Medulla oblongata (tissue), 1 donor: ENCODE results near the gene CCDC73.
"Not testable (repeated sequence)": the region's sequence is repeated elsewhere in the genome, so short reads cannot be mapped to it uniquely, and the experiment has no call there.

ENCODE experiments used
- DNase-seq: peaks from one replicate; pipeline ENCODE4 v3.0.0-alpha.2; 2015; ENCODE audit errors: extremely low spot score

CCDC73 gene

DNA sequence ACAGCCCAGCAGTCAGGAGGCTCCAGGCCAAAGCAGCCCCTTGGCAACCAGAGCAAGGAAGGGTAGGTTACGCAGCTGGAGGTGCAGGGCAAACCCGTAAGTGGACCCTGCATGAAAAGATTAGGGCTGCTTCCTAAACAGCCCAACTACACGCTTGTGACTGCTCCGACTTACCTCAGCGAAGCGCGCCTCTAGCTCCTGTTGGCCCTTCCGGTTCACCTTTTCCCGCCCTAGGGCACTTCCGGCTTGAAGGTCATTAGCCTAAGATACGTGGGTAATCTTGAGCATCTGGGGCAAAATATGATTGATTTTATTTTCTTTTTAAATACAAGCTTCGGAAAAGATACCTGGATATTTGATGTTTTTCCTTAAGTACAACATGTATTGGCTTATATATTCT is at the start of gene CCDC73:
TSS of gene CCDC73 (minus strand) at position 224 of the 400 bp plus-strand sequence. CDS start 34,419 bp downstream, outside the sequence.
- DNase-seq = no peak

GRCh38 chr11:32843544-32843943 is 49.1 kb upstream of the CCDC73 start:
- no peak for DNase-seq

DNA sequence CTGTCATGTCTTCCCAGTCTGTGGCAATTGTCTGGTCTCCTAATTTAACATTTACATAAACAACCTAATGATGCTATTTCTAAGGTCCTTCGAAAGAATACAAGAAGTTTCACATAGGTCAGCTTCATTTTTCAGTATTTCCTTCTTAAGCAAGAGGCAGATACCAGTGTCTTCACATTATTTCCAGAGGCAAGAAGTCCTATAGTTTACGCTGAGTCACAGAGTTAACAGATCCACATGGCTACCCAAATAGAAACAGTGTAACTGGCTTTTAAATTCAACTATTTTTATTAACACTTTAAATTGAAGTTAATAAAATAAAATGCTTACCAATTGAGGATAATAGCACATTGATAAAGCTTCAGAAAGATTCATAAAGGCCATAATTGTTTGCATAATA is 46.1 kb upstream of the CCDC73 start:
- DNase-seq = no peak

GRCh38 chr11:32839308-32839707 is 44.8 kb upstream of the CCDC73 start:
- DNase-seq = no peak

- DNase-seq = no peak
Measured at GRCh38 chr11:32838505-32839274, 44.2 kb upstream of the CCDC73 start.

DNA sequence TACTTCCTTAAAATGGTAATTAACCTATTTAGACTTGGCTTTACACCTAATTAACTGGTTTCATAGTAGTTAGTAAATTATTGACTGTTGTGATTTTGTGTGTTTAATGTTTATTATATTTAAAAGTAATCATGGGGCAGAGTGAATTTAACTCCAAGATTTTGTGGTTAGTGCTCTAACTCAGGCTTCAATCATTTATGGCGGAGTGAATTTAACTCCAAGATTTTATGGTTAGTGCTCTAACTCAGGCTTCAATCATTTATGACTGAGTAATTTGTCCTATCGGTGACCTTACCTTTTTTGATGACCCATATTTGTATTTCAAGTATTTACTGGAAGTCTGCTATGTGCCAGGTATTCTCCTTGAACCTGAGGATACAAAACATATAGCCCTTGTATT is 42.5 kb upstream of the CCDC73 start:
- DNase-seq = no peak

GRCh38 chr11:32833921-32834320 is 39.5 kb upstream of the CCDC73 start:
- DNase-seq = no peak

DNA sequence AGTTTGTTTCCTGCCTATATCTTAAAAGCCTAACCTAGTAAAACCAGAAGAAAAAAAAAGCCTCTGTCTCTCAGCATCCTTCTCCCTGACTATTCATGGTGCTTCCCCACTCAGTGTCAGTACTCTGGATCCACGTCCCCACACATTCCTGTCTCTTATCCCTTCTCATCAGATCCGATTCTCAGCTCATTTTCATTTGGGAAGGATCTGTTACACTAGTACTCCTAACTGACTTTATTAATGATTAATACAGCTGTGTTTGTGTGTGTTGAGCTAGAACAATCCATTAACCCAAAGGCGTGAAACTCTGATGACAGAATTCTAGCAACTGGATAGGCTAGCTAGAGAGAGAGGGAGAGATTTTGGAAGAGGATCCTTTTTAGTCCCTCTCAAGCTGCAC is 36.8 kb upstream of the CCDC73 start:
- DNase-seq = no peak

DNA sequence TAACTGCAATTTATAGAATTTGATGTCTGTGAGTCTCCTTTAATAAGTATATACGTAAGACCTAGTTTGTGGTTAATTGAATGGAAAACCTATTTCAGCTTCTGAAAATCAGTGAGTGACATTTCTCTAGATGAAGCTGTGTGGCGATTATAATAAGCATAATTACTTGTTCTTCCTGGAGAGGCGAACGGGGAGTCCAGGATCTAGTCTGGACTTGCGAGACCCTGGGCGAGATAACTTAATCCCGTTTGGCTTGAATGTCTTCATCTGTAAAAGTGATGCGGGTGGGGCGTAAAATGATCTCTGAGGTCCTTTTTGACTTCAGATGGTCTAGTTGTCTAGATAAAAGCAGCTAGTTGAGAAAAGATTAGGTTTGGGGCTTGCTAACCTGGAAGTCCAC is 36.3 kb upstream of the CCDC73 start:
- DNase-seq = no peak

GRCh38 chr11:32830413-32830738 is 35.9 kb upstream of the CCDC73 start:
- DNase-seq = peak; percentile 27

DNA sequence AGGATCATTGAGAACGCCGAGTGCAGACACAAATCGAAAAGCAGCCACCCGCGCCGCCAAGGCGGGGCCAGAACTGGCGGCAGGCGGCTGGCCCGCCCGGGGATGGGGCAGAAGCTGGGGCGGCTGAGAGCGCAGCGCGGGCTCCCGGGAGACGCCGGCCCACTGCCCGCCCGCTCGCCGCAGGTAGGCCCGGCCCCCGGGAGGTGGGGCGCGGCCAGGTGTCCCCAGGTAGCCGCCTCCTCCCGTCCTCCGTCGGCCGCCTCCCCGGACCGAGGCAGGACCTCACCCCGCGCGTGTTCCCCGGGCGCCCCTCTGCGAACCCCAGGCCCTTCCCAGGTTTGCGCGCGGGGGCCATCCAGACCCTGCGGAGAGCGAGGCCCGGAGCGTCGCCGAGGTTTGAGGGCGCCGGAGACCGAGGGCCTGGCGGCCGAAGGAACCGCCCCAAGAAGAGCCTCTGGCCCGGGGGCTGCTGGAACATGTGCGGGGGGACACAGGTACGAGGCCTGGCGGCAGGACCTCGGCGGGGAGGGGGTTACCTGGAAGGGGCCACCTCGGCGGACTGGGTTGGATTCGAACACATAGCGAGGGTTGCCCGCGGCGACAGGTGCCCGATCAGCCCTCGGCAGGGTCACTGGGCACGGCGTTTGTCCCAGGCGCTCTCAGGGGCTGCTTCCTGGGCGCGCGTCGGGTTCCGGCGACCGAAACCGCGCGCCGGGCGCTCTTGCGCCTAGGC is 35.4 kb upstream of the CCDC73 start, which contains the start of gene PRRG4:
TSS of gene PRRG4 (plus strand) at position 248 of the 733 bp plus-strand sequence. CDS start 603 bp downstream, outside the sequence.
- DNase-seq = peak; percentile 53

- peak; percentile 21 for DNase-seq
Measured at GRCh38 chr11:32829157-32829679, 34.8 kb upstream of the CCDC73 start.

DNA sequence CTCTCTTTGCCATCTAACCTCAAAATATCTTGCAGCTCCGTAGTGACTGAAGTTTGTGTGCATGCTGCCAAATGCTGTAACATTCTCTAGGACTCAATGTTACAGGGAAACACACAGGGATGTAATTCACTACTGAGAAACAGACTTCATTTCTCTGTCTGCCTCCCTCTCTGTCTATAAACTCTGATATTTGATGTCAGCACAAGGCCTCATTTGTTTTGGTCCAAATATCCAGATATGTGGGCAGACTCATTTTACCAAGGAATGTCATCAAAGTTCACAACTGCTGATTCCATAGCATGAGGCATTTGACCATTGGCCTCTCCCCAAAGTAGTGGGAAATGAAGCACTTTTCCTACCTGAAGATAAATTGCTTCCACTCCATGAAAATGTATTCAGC is 32.8 kb upstream of the CCDC73 start:
- no peak for DNase-seq

DNA sequence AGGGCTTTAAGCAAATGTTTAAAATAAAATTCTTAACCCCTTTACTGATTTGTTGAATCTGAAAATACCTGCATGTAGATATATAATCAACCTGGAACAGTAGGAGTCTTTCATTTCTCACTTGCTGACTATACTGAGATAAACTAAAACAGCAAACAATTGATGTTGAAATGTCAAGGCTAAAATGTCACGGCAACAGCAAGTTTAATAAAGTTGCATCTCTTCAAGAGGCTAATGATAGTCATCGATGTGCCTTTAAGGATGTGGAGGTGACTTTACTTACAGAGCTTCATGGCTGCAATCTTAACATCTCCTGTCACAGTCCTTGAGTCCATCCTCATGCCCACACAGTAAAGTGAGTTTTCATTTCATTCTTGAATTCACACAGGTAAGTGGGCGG is 31.7 kb upstream of the CCDC73 start:
- DNase-seq = no peak

- not testable (repeated sequence) for DNase-seq
Measured at GRCh38 chr11:32823617-32824016, 29.2 kb upstream of the CCDC73 start.

- no peak for DNase-seq
Measured at GRCh38 chr11:32821917-32822560, 27.6 kb upstream of the CCDC73 start.

DNA sequence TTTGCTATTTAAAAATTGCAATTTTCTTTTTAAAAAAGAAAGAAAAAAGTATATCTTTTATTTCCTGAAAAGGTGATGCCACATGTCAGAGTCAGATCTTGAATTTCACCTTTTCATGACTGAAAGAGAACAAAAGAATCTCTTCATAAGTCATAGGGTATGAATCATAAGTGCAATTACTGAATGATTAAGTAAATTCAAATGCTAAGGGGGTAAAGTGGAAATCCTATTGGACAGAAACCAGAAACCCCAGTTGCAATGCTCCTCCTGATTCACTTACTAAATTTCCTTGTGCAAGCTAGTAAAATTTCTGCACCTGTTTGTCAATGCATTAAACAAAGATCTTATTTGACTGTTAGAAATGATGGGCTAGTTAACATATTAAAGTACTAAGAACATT is 27.1 kb upstream of the CCDC73 start:
- no peak for DNase-seq

GRCh38 chr11:32820497-32820896 is 26.0 kb upstream of the CCDC73 start:
- DNase-seq = no peak

DNA sequence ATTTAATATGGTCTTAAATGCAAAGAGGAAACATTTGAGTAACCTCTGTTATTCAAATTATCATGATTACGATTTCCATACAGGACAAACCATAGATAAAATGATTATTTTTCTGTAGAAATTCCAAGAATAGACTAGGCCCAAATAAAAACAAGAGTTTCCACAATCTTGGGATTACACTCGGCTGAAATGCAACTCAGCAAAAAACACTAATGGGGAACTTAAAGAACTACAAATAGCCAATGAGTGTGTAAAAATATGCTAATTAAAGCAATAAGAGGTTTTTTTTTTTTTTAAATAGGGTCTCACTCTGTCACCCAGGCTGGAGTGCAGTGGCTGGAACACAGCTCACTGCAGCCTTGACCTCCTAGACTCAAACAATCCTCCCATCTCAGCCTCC is 24.7 kb upstream of the CCDC73 start:
- no peak for DNase-seq

GRCh38 chr11:32817852-32818183 is 23.4 kb upstream of the CCDC73 start:
- DNase-seq = no peak

- DNase-seq = no peak
Measured at GRCh38 chr11:32817181-32817851, 22.9 kb upstream of the CCDC73 start.

DNA sequence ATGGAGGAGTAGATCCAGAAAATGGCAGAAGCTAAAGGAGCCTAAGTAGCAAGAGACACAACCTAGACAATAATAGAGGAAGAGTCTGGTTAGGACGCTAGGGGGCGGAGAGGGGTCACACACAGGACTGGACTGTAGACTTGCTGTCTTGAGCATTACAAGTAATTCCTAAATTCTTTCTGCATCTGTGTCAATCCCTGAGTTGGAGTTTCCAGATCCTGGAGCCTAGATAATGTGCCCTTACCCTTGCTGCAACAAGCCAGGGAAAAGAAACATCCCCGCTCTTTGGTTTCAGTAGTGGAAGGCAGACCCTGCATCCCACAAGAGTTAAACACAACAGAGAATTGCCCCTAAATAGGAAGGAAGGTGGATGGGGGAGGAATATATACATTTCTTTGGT is 14.9 kb upstream of the CCDC73 start:
- peak; percentile 84 for DNase-seq
